Smooth muscle cell (in vitro differentiated cells): ENCODE measurements around the gene KCNN1. TPM values are rescaled to one million over a fixed set of nuclear protein-coding genes. Genes with fewer than 3 reads are reported as not detected.

ENCODE experiments used
- DNase-seq: peaks from one replicate; lab custom pipeline; 2025; ENCODE audit not compliant: unreplicated experiment; lab: John Stamatoyannopoulos, UW
- H2AFZ ChIP-seq: fragments of 200-600 bp; sonication (generic); 2 replicates; pipeline ENCODE4 v1.6.0; 2016; ENCODE audit warnings: antibody characterized with exemption, low read depth, mild to moderate bottlenecking
- H3F3A ChIP-seq: fragments of 200-600 bp; sonication (generic); 2 replicates; pipeline ENCODE4 v1.6.0; 2017; ENCODE audit warnings: antibody characterized with exemption, low read depth
- H3K27ac ChIP-seq: fragments of 200-600 bp; sonication (generic); 2 replicates; pipeline ENCODE4 v1.5.1; 2016; ENCODE audit warnings: low read depth, mild to moderate bottlenecking
- H3K27me3 ChIP-seq: fragments of 200-600 bp; sonication (generic); 2 replicates; pipeline ENCODE4 v1.6.1; 2016; ENCODE audit warnings: low read depth, mild to moderate bottlenecking
- H3K36me3 ChIP-seq: fragments of 200-600 bp; sonication (generic); 2 replicates; pipeline ENCODE4 v1.5.1; 2016; ENCODE audit warnings: low read depth
- H3K4me1 ChIP-seq: fragments of 200-600 bp; sonication (generic); 2 replicates; pipeline ENCODE4 v1.5.1; 2016; ENCODE audit warnings: low read depth
- H3K4me2 ChIP-seq: fragments of 200-600 bp; sonication (generic); 2 replicates; pipeline ENCODE4 v1.6.0; 2016; ENCODE audit warnings: mild to moderate bottlenecking
- H3K4me3 ChIP-seq: fragments of 200-600 bp; sonication (generic); 2 replicates; pipeline ENCODE4 v1.5.1; 2016; ENCODE audit warnings: mild to moderate bottlenecking
- H3K79me2 ChIP-seq: fragments of 200-600 bp; sonication (generic); 2 replicates; pipeline ENCODE4 v1.6.0; 2016; ENCODE audit warnings: low read depth, mild to moderate bottlenecking
- H3K9ac ChIP-seq: fragments of 200-600 bp; sonication (generic); 2 replicates; pipeline ENCODE4 v1.6.0; 2016; ENCODE audit warnings: low read depth
- H3K9me3 ChIP-seq: fragments of 200-600 bp; sonication (generic); replicated peaks from 2 replicates; pipeline ENCODE4 v1.5.1; 2016; ENCODE audit warnings: low read depth
- H4K20me1 ChIP-seq: fragments of 200-600 bp; sonication (generic); 2 replicates; pipeline ENCODE4 v1.6.0; 2016; ENCODE audit warnings: low read depth
- WGBS: methylation state at CpG from one replicate; pipeline ENCODE4 v1.1.7; 2016; ENCODE audit warnings: low lambda C conversion rate; 5-methylcytosine and 5-hydroxymethylcytosine counted together
- polyA plus RNA-seq: library from polyadenylated mRNA; unstranded; fragments of >200 nt; fragmentation: Nextera tagmentation; extraction: Ambion mirVana; gene quantifications from 2 replicates; pipeline ENCODE4 v1.2.1, GENCODE V29; 2016
- total RNA-seq: library from RNA; depleted of rRNA; stranded (reverse); fragments of >200 nt; gene quantifications from 2 replicates; pipeline ENCODE4 v1.2.3, GENCODE V29; 2014
- TF ChIP-seq, protein P1 (sequence below): fragments of 200-600 bp; sonication (generic); IDR thresholded peaks from 2 replicates; pipeline ENCODE4 v1.5.1; 2017; ENCODE audit warnings: borderline replicate concordance, mild to moderate bottlenecking, antibody characterized with exemption; ENCODE audit not compliant: insufficient read depth, poor library complexity, severe bottlenecking

Gene KCNN1
- total and polyA plus RNA-seq, 2 experiments from 2014 or later: 0.22 to 4.2 TPM

DNA sequence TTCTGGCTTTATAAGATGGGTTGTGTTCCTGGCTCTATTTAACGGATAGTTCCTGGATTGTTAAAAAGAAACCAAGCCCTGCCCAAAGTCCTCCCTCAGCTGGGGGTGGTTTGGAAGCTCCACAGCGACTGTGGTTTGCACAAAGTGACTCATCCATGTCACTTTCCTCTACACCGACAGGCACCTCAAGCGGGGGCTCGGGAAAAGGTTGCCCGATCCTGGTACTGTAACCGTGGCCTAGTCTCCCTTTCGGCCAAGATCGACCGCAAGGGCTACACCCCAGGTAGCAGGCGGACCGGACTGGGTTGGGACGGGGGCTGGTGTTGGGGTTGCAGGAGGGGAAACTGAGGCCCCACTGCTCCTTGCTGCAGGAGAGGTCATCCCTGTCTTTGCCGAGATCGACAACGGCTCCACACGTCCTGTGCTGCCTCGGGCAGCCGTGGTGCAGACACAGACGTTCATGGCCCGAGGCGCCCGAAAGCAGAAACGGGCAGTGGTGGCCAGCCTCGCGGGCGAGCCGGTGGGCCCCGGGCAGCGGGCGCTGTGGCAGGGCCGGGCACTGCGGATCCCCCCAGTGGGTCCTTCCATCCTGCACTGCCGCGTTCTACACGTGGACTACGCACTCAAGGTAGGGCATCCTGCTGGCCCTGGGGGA is 42.6 kb downstream of the KCNN1 start:
- Histone ChIP-seq H2AFZ (no peak overlapping the region), H3K9ac (no peak overlapping the region), H3K79me2 (no peaks in the 10 kb centered on the region), H3K4me3 (no peak overlapping the region), H3K4me2 (no peak overlapping the region), H3K4me1 (peaks cover 4% of the 10 kb centered on the region), H3K27ac (no peak overlapping the region), H3F3A (no peaks in the 10 kb centered on the region), H3K27me3 (no peaks in the 10 kb centered on the region), H3K9me3 (no peaks in the 10 kb centered on the region), H3K36me3 (no peaks in the 10 kb centered on the region), H4K20me1 (no peaks in the 10 kb centered on the region)
- no peak for DNase-seq
- TF ChIP-seq, protein P1, sequence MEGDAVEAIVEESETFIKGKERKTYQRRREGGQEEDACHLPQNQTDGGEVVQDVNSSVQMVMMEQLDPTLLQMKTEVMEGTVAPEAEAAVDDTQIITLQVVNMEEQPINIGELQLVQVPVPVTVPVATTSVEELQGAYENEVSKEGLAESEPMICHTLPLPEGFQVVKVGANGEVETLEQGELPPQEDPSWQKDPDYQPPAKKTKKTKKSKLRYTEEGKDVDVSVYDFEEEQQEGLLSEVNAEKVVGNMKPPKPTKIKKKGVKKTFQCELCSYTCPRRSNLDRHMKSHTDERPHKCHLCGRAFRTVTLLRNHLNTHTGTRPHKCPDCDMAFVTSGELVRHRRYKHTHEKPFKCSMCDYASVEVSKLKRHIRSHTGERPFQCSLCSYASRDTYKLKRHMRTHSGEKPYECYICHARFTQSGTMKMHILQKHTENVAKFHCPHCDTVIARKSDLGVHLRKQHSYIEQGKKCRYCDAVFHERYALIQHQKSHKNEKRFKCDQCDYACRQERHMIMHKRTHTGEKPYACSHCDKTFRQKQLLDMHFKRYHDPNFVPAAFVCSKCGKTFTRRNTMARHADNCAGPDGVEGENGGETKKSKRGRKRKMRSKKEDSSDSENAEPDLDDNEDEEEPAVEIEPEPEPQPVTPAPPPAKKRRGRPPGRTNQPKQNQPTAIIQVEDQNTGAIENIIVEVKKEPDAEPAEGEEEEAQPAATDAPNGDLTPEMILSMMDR: no peak
- 90% methylated on average over 36 of the region's 37 CpGs for WGBS

DNA sequence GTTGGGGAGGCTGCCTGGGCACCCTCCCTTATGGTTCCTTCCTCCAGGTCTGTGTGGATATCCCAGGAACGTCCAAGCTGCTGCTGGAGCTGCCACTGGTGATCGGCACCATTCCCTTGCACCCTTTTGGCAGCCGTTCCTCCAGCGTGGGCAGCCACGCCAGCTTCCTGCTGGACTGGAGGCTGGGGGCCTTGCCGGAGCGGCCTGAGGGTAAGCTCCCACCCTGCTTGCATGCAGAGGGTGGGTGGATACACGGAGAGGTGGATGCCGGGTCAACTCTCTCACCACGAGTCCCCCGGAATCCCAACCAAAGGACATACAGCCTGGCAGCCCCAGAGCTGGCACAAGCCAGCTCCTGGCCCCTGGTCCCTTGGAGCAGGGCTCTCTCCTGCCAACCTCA is 43.2 kb downstream of the KCNN1 start:
- WGBS: 94% methylated on average over 11 of the region's 11 CpGs

DNA sequence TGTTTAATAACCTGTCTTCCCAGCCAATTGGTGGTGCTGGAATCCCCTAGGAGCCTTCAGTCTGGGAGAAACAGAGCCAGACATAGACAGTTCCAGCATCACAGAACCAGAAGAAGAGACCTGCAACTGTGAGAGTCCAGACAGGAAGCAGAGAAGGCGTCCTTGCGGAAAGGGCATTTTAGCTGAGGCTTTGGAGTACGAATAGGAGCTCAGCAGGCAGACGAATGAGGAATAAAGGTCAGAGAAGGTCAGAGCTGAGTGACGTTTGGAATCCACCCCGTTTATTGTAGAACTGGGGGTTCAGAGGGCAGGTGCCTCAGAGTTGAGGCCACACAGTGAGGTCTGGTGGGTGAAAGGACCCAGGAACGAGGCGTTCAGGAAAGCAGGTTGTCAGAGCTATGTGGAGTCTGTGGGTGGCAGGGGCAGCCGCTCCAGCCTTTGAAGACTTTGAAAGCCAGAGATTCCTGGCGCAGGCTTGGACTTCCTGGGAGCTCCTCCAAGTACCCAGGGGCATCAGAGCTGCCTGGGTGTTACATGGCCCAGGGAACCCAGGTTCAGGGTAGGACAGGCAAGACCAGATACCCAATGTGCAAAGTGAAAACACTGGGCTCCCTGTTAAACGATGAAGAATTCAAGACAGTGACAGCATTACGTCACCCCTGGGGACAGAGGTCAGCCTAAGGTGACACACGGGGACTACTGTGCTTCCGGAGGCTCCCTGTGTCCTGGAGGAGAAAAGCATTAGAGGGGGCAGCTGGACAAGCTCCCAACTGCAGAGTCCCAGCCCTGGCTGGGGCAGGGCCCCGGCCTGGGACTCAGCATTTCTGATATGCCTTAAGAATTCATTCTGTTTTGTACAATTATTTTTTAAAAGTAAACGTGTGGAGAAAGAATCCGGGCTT is 46.6 kb downstream of the KCNN1 start:
- WGBS: 92% methylated on average over 17 of the region's 17 CpGs

More for the DNA sequence above, 43.2 kb downstream of the KCNN1 start:
- no peaks in the 10 kb centered on the region for H3K9me3 ChIP-seq
- H3K36me3 ChIP-seq: no peaks in the 10 kb centered on the region
- H3K27ac ChIP-seq: no peak overlapping the region
- no peaks in the 10 kb centered on the region for H3K79me2 ChIP-seq
- TF ChIP-seq, protein P1: no peak
- H4K20me1 ChIP-seq: no peaks in the 10 kb centered on the region
- DNase-seq: no peak
- H3F3A ChIP-seq: no peaks in the 10 kb centered on the region
- no peak overlapping the region for H2AFZ ChIP-seq
- H3K4me2 ChIP-seq: no peak overlapping the region
- H3K4me1 ChIP-seq: peaks cover 4% of the 10 kb centered on the region
- H3K27me3 ChIP-seq: no peaks in the 10 kb centered on the region
- H3K4me3 ChIP-seq: no peak overlapping the region
- no peak overlapping the region for H3K9ac ChIP-seq

More for the DNA sequence above, 46.6 kb downstream of the KCNN1 start:
- TF ChIP-seq, protein P1: no peak
- Histone ChIP-seq H3K9ac (no peak overlapping the region), H3K4me1 (peaks cover 4% of the 10 kb centered on the region), H3K79me2 (no peaks in the 10 kb centered on the region), H3K4me2 (no peak overlapping the region), H4K20me1 (no peaks in the 10 kb centered on the region), H3K27me3 (no peaks in the 10 kb centered on the region), H2AFZ (no peak overlapping the region), H3K36me3 (no peaks in the 10 kb centered on the region), H3F3A (no peaks in the 10 kb centered on the region), H3K27ac (no peak overlapping the region), H3K9me3 (no peaks in the 10 kb centered on the region), H3K4me3 (no peak overlapping the region)
- no peak for DNase-seq
